Mammary epithelial cell (primary cell): ENCODE results near the gene DPYSL4.

Experiments
- CTCF ChIP-seq, 2 donors: IDR thresholded peaks in 1 of 2; conservative IDR thresholded peaks in 1 of 2; 2 replicates each; pipeline ENCODE4 v1.5.1; 2011 to 2012; ENCODE audit warnings: inconsistent platforms in 2 of 2, low read length in 2 of 2, mild to moderate bottlenecking in 2 of 2, control low read depth in 1 of 2, low read depth in 1 of 2; ENCODE audit not compliant: insufficient read depth in 1 of 2; ENCODE audit errors: extremely low read depth in 1 of 2
- EZH2 ChIP-seq: IDR thresholded peaks from 2 replicates; pipeline ENCODE4 v1.6.1; 2012; ENCODE audit warnings: low read length, inconsistent platforms, borderline replicate concordance

- TF ChIP-seq CTCF (conservative IDR thresholded peaks at IDR 0.05 in 1 of 2, IDR thresholded peaks at IDR 0.05 in 1 of 2; ENCODE audit: extremely low read depth in 1 of 2, insufficient read depth in 1 of 2, low read depth in 1 of 2, low read length in 2 of 2) (no peak), EZH2 (no peak)
These were observed 16.0 kb upstream of the DPYSL4 start for GRCh38 chr10:132170561-132171361.
